Activated naive CD8-positive, alpha-beta T cell treated with anti-CD3 and anti-CD28 coated beads, Interleukin-2, amount 10 ng/mL, durations not matched to agents 7 days and 5 days (primary cell): ENCODE data around the gene SWT1. TPM values are rescaled to one million over a fixed set of nuclear protein-coding genes. Genes with fewer than 3 reads are reported as not detected.
A peak's percentile ranks its signal among the peaks of the same experiment; 100 is the strongest.
"Not testable (repeated sequence)": the region's sequence is repeated elsewhere in the genome, so short reads cannot be mapped to it uniquely, and the experiment has no call there.

Source experiments
- ATAC-seq: fragments of 150-1000 bp; cut with Tn5 transposase; one replicate; pipeline ENCODE4 v1.10.0; 2021; ENCODE audit warnings: low read depth, moderate library complexity
- POLR2A ChIA-PET: fragments of 350-600 bp; sonication (Branson Sonifier 250); formaldehyde crosslinking; loops from one replicate; lab custom pipeline; 2021; ENCODE audit warnings: antibody characterized with exemption; lab: Charles Lee
- DNase-seq: peaks from one replicate; pipeline ENCODE4 v3.0.0; 2021
- H3K27ac Mint-ChIP-seq: one replicate; pipeline ENCODE4 v1.8.0; 2022; ENCODE audit warnings: mild to moderate bottlenecking, mixed read lengths
- H3K27me3 Mint-ChIP-seq: one replicate; pipeline ENCODE4 v1.8.0; 2022; ENCODE audit warnings: mild to moderate bottlenecking, moderate library complexity, mixed read lengths
- H3K36me3 Mint-ChIP-seq: one replicate; pipeline ENCODE4 v1.8.0; 2021; ENCODE audit warnings: mild to moderate bottlenecking, mixed read lengths
- H3K4me1 Mint-ChIP-seq: one replicate; pipeline ENCODE4 v1.8.0; 2021; ENCODE audit warnings: mixed read lengths
- H3K4me3 Mint-ChIP-seq: one replicate; pipeline ENCODE4 v1.8.0; 2022; ENCODE audit warnings: mild to moderate bottlenecking, moderate library complexity, mixed read lengths
- H3K9me3 Mint-ChIP-seq: one replicate; pipeline ENCODE4 v1.8.0; 2021; ENCODE audit warnings: mixed read lengths
- total RNA-seq, 2 experiments: library from RNA; stranded (reverse); gene quantifications; one replicate each; pipeline ENCODE4 v1.2.3, GENCODE V29; 2021

The SWT1 gene
- total RNA-seq, 2 experiments from 2014 or later, result 3.9 to 5.6 TPM

GRCh38 chr1:185312361-185313138 is 155.6 kb downstream of the SWT1 start:
- peak overlapping the region; percentile 96 for H3K4me3 Mint-ChIP-seq
- POLR2A ChIA-PET, result no interaction called here
- H3K9me3 Mint-ChIP-seq, result no peaks in the 10 kb centered on the region
- peaks cover 39% of the 10 kb centered on the region for H3K4me1 Mint-ChIP-seq
- peaks cover 51% of the 10 kb centered on the region for H3K36me3 Mint-ChIP-seq
- H3K27me3 Mint-ChIP-seq, result no peaks in the 10 kb centered on the region
- DNase-seq (no peak), ATAC-seq (no peak)
- no peak overlapping the region for H3K27ac Mint-ChIP-seq

GRCh38 chr1:185314411-185314810 is 157.4 kb downstream of the SWT1 start:
- ATAC-seq (no peak), DNase-seq (no peak)
- H3K36me3 Mint-ChIP-seq, result peaks cover 46% of the 10 kb centered on the region
- peak overlapping the region; percentile 71 for H3K27ac Mint-ChIP-seq
- H3K9me3 Mint-ChIP-seq, result no peaks in the 10 kb centered on the region
- no peaks in the 10 kb centered on the region for H3K27me3 Mint-ChIP-seq
- POLR2A ChIA-PET, result interaction anchor here (1.0 to 1.5 kb wide), 5 partner anchors 9 to 356 kb away, joined by 4 to 7 read pairs (median 4); no protein-coding TSS in a partner anchor
- H3K4me3 Mint-ChIP-seq, result peak overlapping the region; percentile 96
- H3K4me1 Mint-ChIP-seq, result peaks cover 51% of the 10 kb centered on the region

- no peaks in the 10 kb centered on the region for H3K27me3 Mint-ChIP-seq
- H3K36me3 Mint-ChIP-seq, result peaks cover 49% of the 10 kb centered on the region
- POLR2A ChIA-PET, result interaction anchor here (1.1 to 5.5 kb wide), 22 partner anchors 10 to 364 kb away, joined by 3 to 105 read pairs (median 18); partner anchors contain the start of genes SWT1 and TRMT1L
- H3K9me3 Mint-ChIP-seq, result peaks cover 2% of the 10 kb centered on the region
- H3K4me3 Mint-ChIP-seq, result peak overlapping the region; percentile 96
- ATAC-seq, result no peak
- no peak for DNase-seq
- H3K27ac Mint-ChIP-seq, result peak overlapping the region; percentile 96
- peaks cover 52% of the 10 kb centered on the region for H3K4me1 Mint-ChIP-seq
These were observed 158.6 kb downstream of the SWT1 start for GRCh38 chr1:185315445-185316071.

- POLR2A ChIA-PET, result interaction anchor here (0.5 to 5.5 kb wide), 34 partner anchors 11 to 363 kb away, joined by 3 to 105 read pairs (median 7); partner anchors contain the start of genes SWT1 and TRMT1L
- H3K4me3 Mint-ChIP-seq, result peak overlapping the region; percentile 96
- DNase-seq (peak; percentile 92), ATAC-seq (peak; percentile 41)
- no peaks in the 10 kb centered on the region for H3K27me3 Mint-ChIP-seq
- peaks cover 50% of the 10 kb centered on the region for H3K4me1 Mint-ChIP-seq
- H3K36me3 Mint-ChIP-seq, result peaks cover 54% of the 10 kb centered on the region
- peaks cover 8% of the 10 kb centered on the region for H3K9me3 Mint-ChIP-seq
- H3K27ac Mint-ChIP-seq, result peak overlapping the region; percentile 96
These were observed 159.4 kb downstream of the SWT1 start for GRCh38 chr1:185316163-185317033.

GRCh38 chr1:185317034-185317885 is 160.3 kb downstream of the SWT1 start, which contains the start of gene IVNS1ABP:
Gene IVNS1ABP, minus strand, starts transcription at chr1:185317243. Its CDS starts 7,750 bp downstream, at chr1:185309493.
- ATAC-seq, result peak; percentile 82
- Mint-ChIP-seq H3K9me3 (peaks cover 8% of the 10 kb centered on the region), H3K4me1 (peaks cover 43% of the 10 kb centered on the region), H3K27ac (peak within 1 kb of the TSS; percentile 96), H3K27me3 (no peaks in the 10 kb centered on the region), H3K4me3 (peak within 1 kb of the TSS; percentile 96), H3K36me3 (peaks cover 49% of the 10 kb centered on the region)
- DNase-seq, result peak; percentile 94
- POLR2A ChIA-PET, result interaction anchor here (0.5 to 5.5 kb wide), 43 partner anchors 12 to 363 kb away, joined by 3 to 105 read pairs (median 5); partner anchors contain the start of genes SWT1 and TRMT1L

GRCh38 chr1:185317886-185318310 is 160.9 kb downstream of the SWT1 start:
- peaks cover 55% of the 10 kb centered on the region for H3K36me3 Mint-ChIP-seq
- DNase-seq (no peak), ATAC-seq (peak; percentile 41)
- peaks cover 44% of the 10 kb centered on the region for H3K4me1 Mint-ChIP-seq
- peaks cover 10% of the 10 kb centered on the region for H3K9me3 Mint-ChIP-seq
- H3K4me3 Mint-ChIP-seq, result peak overlapping the region; percentile 96
- peak overlapping the region; percentile 96 for H3K27ac Mint-ChIP-seq
- POLR2A ChIA-PET, result interaction anchor here (0.8 to 5.5 kb wide), 24 partner anchors 20 to 362 kb away, joined by 3 to 105 read pairs (median 12); partner anchors contain the start of genes SWT1 and TRMT1L
- H3K27me3 Mint-ChIP-seq, result no peaks in the 10 kb centered on the region

GRCh38 chr1:185318431-185319138 is 161.6 kb downstream of the SWT1 start:
- Mint-ChIP-seq H3K27me3 (no peaks in the 10 kb centered on the region), H3K27ac (peak overlapping the region; percentile 96), H3K9me3 (peaks cover 10% of the 10 kb centered on the region), H3K4me3 (peak overlapping the region; percentile 96), H3K4me1 (peaks cover 37% of the 10 kb centered on the region), H3K36me3 (peaks cover 52% of the 10 kb centered on the region)
- DNase-seq (no peak), ATAC-seq (no peak)
- POLR2A ChIA-PET, result interaction anchor here (0.6 to 5.5 kb wide), 12 partner anchors 19 to 375 kb away, joined by 4 to 105 read pairs (median 27); partner anchors contain the start of genes SWT1 and TRMT1L

- POLR2A ChIA-PET, result interaction anchor here (0.6 to 5.5 kb wide), 5 partner anchors 19 to 375 kb away, joined by 4 to 105 read pairs (median 67); no protein-coding TSS in a partner anchor
- Mint-ChIP-seq H3K4me1 (peaks cover 32% of the 10 kb centered on the region), H3K27me3 (no peaks in the 10 kb centered on the region), H3K36me3 (peaks cover 47% of the 10 kb centered on the region), H3K4me3 (peak overlapping the region; percentile 96), H3K9me3 (peaks cover 10% of the 10 kb centered on the region), H3K27ac (peak overlapping the region; percentile 65)
- DNase-seq (no peak), ATAC-seq (no peak)
These were observed 162.1 kb downstream of the SWT1 start for GRCh38 chr1:185319139-185319475.

- not testable (repeated sequence) for DNase-seq, ATAC-seq, H3K4me3 Mint-ChIP-seq, H3K27ac Mint-ChIP-seq, H3K27me3 Mint-ChIP-seq
- Mint-ChIP-seq H3K9me3 (peaks cover 12% of the 10 kb centered on the region), H3K36me3 (peaks cover 38% of the 10 kb centered on the region), H3K4me1 (peaks cover 33% of the 10 kb centered on the region)
- POLR2A ChIA-PET, result interaction anchor here (1.5 kb wide), 1 partner anchor 18 kb away, joined by 6 read pairs; no protein-coding TSS in a partner anchor
These were observed 164.1 kb downstream of the SWT1 start for GRCh38 chr1:185321104-185321503.

- H3K4me3 Mint-ChIP-seq, DNase-seq, H3K27ac Mint-ChIP-seq, ATAC-seq, H3K27me3 Mint-ChIP-seq: not testable (repeated sequence)
- H3K4me1 Mint-ChIP-seq, result peaks cover 33% of the 10 kb centered on the region
- peaks cover 12% of the 10 kb centered on the region for H3K9me3 Mint-ChIP-seq
- POLR2A ChIA-PET, result interaction anchor here (1.5 kb wide), 1 partner anchor 17 kb away, joined by 6 read pairs; no protein-coding TSS in a partner anchor
- H3K36me3 Mint-ChIP-seq, result peaks cover 39% of the 10 kb centered on the region
These were observed 164.8 kb downstream of the SWT1 start for GRCh38 chr1:185321653-185322221.

GRCh38 chr1:185322636-185323035 is 165.7 kb downstream of the SWT1 start:
- Mint-ChIP-seq H3K27ac (no peak overlapping the region), H3K4me1 (peaks cover 30% of the 10 kb centered on the region), H3K4me3 (no peak overlapping the region), H3K27me3 (no peaks in the 10 kb centered on the region), H3K9me3 (peaks cover 14% of the 10 kb centered on the region), H3K36me3 (peaks cover 44% of the 10 kb centered on the region)
- no peak for DNase-seq
- ATAC-seq, result no peak
- POLR2A ChIA-PET, result no interaction called here
